ENCODE data around the gene ITPKA.

ITPKA gene

DNA sequence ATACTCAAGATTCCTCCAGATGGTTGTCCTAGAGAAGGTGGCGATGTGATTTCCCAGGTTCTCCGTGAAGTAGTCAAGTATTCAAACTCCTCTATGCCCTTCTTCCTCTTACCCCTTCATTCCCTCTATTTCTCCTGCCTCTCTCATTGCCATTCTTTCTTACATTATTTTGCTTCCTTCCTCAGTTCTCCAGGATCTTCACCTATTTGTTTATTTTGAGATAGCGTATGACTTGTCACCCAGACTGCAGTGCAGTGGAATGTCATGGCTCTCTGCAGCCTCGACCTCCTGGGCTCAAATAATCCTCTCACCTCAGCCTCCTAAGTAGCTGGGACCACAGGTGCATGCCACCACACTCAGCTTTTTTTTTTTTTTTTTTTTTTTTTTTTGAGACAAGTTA lies 1.8 kb upstream of the ITPKA start:
- DNase-seq = no peak

- DNase-seq = no peak
These were observed 973 bp upstream of the ITPKA start for GRCh38 chr15:41492597-41493204.

DNA sequence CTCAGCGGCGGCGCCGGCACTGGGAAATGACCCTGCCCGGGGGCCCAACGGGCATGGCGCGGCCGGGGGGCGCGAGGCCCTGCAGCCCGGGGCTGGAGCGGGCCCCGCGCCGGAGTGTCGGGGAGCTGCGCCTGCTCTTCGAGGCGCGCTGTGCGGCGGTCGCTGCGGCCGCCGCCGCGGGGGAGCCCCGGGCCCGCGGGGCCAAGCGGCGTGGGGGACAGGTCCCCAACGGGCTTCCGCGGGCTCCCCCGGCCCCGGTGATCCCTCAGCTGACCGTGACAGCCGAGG lies 172 bp downstream of the ITPKA start:
- no peak for DNase-seq

- no peak for DNase-seq
These were observed 682 bp downstream of the ITPKA start for GRCh38 chr15:41494190-41494921.

- DNase-seq = no peak
These were observed 1.5 kb downstream of the ITPKA start for GRCh38 chr15:41494922-41495735.

- DNase-seq = no peak
These were observed 2.3 kb downstream of the ITPKA start for GRCh38 chr15:41495736-41496599.

DNA sequence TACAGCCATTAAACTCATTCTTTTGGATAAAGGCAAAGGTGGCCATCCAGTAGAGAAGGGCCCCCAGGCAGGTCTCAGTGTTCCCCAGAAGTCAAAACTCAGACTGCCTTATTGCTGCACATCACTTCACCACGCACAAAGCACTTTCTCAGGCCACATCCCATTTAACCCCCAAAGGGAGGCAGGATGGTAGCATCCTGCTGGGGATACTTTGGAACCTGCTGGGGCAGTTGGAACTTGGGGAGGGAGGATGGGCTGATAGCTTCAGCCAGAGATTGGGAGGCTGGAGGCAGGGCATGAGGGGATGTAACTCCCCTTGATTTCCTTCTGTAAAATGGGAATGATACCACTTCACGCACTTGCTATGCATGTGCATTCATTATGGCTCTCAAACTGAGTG lies 5.0 kb downstream of the ITPKA start:
- no peak for DNase-seq

DNA sequence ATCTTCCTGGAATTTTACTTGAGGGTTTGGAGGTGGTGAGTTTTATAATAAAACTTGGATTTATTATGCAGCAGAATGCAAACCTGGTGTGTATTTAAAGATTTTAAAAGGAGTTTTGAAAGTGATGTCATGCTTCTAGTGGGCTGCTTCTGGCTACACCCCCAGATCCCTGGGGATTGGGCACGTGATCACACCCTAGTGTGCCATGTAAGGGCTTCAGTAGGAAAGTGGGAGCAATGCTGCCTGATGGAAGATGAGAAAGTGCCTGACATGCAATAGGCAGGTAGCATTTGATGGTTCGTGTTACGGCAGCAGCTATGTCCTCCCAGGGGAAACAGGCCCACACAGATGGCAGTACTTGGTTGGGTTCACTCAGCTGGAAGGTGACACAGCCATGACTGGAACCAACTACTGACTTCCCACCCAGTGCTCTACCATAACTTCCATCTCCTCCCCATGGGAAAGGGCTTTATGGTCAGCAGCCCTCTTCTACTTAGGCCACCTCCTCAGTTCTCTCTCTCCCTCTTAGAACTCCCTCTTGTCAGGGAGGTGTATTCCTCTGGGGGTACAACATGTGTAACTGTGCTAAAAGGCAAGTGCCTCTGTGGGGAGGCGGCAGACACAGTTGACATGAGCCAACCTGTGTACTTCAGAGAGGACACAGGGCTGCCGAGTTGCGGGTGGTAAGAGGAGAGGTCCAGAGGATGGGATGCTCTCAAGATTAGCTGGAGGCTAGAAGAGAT lies 5.6 kb downstream of the ITPKA start:
- no peak for DNase-seq

DNA sequence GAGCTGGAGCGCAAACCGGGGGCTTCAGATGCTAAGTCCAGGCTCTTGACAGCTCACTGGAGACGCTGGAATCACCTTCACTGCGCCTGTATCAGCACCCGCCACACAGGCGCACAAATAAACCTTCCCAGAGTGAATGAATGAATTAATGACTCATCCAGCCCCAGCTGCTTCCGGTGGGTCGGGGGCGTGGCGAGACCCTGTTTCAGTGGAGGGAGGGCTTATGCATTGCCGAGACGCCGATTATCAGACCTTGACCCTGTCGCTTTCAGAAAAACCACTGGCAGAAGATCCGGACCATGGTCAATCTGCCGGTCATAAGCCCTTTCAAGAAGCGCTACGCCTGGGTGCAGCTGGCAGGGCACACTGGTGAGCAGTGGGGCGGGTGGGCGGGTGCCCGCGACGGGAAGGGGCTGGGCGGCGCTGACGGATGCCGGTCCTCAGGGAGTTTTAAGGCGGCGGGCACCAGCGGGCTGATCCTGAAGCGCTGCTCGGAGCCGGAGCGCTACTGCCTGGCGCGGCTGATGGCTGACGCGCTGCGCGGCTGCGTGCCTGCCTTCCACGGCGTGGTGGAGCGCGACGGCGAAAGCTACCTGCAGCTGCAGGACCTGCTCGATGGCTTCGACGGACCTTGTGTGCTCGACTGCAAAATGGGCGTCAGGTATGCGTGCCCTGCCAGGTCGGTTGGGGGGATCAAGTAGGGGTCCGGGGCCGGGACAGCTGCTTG lies 7.7 kb downstream of the ITPKA start:
- no peak for DNase-seq

DNA sequence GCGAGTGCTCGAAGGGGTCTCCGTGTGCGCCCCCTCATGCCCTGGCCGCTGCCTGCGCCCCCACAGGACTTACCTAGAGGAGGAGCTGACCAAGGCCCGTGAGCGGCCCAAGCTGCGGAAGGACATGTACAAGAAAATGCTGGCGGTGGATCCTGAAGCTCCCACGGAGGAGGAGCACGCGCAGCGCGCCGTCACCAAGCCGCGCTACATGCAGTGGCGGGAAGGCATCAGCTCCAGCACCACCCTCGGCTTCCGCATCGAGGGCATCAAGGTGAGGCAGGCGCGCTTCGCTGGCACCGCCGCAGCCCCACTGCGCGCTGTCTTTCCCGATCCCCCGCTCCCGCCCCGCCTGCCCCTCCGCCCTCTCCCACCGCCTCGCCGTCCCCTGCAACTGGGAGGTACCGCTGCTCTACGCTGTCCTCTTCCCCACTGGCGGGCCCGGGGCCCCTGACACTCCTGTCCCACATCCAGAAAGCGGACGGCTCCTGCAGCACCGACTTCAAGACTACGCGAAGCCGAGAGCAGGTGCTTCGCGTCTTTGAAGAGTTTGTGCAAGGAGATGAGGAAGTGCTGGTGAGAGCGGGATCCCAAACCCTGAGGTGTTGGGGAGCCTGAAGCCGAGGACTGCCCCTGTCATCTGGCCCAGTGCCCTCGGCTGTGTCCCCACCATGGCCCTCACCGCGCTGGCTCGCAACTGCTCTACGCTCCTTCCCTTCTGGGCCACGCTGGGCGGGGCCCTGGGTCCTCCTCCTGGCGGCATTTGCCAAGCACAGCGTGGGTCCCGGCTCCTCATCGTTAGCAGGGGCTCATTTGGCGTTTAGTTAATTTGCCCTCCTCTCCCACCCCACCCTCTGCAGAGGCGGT lies 8.5 kb downstream of the ITPKA start:
- DNase-seq = no peak

- no peak for DNase-seq
These were observed 9.4 kb downstream of the ITPKA start for GRCh38 chr15:41502795-41503668.

GRCh38 chr15:41503669-41504010 lies 10.0 kb downstream of the ITPKA start:
- no peak for DNase-seq

DNA sequence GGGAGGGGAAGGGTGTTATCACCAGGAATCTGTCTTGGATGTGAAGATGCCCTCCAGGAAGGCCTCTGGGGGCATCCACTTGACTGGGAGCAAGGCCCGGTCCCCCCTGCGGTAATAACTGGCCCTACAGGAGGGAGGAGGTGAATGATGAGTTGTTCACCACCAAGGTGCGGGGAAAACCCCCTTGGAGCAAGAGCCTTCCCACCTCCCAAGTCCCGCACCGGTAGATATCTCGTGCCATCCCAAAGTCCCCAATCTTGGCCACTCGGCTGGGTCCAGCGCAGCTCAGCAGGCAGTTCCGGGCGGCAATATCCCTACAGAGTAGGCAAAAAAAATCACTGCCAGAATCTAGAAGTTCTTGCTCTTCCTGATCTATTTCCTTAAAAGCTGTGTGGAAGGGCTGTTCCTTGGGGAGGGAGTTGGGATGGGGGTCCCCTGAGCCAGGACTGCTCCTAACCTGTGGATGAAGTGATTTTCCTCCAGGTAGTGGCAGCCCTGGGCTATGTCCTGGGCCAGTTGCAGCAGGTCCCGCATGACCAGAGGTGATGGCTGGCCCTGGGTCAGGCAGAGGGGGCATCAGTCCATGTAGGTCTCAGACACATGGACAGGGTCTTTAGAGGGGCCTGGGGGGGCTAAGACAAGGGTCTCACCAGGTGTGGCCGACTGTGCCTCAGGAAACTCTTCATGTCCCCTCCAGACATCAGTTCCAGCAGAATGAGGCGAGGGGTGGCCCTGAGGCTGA lies 11.2 kb downstream of the ITPKA start:
- no peak for DNase-seq

DNA sequence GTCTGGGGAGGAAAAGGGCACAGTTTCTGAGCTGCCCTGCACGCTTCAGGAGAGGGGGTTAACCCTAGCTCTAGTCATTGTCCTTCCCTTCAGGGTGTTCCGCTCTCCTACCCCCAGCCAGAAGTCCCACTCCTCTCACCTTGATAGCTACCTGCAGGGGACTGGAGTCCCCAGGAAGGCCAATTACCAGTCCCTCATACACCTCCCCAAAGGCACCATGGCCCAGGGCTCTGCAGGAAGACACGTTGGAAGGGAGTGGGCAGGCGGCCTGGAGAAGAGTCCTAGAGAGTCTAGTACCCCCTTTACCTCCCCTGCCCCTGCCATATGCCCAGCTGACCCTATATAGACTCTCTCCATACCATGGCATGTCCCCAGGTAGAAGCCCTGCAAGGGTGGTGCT lies 12.1 kb downstream of the ITPKA start:
- no peak for DNase-seq

GRCh38 chr15:41506796-41507341 lies 13.2 kb downstream of the ITPKA start:
- no peak for DNase-seq

DNA sequence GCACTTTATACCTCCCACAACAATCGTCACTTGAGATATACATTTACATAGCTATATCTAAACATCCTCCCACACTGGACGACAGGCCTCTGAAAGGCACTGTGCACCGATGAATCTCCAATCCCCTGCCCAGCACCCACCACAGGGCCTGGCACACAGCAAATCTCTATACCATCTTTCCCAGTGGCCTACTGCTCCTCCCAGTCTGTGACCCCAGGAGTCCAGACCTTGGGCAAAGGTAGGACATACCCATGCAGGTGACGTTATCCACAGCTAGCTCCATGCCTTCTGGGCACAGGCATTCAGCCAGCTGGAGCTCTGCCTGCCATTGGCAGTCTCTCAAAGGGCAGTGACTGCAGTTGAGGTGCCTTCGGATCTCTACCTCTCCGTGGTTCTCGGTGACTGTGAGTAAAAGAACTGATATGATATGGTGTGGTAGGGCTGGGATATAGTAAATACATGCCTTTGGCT lies 14.2 kb downstream of the ITPKA start:
- no peak for DNase-seq

- no peak for DNase-seq
These were observed 17.1 kb downstream of the ITPKA start for GRCh38 chr15:41510728-41511127.

DNA sequence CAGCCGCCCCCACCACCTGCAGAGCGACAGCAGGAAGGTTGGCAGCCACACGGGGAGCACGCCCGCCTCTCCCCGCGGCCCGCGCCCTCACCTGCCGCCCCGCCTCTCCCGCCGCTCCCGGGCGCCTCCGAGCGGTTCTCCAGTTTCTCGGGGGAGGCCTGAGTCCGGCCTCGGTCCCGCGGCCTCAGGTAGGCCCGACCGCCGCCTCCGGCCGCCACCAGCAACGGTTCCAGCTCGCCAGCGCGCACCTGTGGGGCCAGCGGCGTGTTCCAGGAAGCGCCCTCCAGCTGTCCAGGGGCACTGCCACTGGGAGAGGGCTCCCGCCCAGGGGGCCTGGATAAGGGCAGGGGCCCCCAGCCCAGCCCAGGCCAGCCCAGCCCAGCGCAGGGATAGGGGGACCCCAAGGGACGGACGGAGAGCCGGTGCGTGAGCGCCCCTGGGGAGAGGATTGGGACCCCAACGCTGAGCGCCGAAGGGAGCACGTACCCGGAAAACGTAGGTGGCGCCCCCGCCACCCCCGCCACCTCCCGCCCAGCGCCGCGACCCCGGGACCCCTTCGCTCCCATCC lies 17.7 kb downstream of the ITPKA start:
- no peak for DNase-seq

Data from right forelimb (tissue), 1 donor.